K562 (cell line): Measurements from ENCODE around the gene TMEM107. TPM values are rescaled to one million over a fixed set of nuclear protein-coding genes. Genes with fewer than 3 reads are reported as not detected.

Experiments
- ARNT ChIP-seq, 2 experiments: fragments of 450-650 bp; IDR thresholded peaks; 2 replicates each; pipeline ENCODE4 v1.6.1; 2016; ENCODE audit warnings: mild to moderate bottlenecking in 1 of 2
- ATF4 ChIP-seq: fragments of 450-650 bp; formaldehyde crosslinking; IDR thresholded peaks from 2 replicates; pipeline ENCODE4 v1.4.0; 2022; ENCODE audit warnings: mild to moderate bottlenecking, moderate library complexity
- ATF6 ChIP-seq: sonication (generic); formaldehyde crosslinking; IDR thresholded peaks from 2 replicates; pipeline ENCODE4 v1.4.0; 2020; ENCODE audit warnings: mild to moderate bottlenecking, missing genetic modification reagents
- CBX2 ChIP-seq: fragments of 200-600 bp; sonication (generic); IDR thresholded peaks from one replicate; pipeline ENCODE4 v1.6.1; 2012; ENCODE audit warnings: mild to moderate bottlenecking, low read length, inconsistent platforms; ENCODE audit not compliant: insufficient read depth, poor library complexity, severe bottlenecking
- FIP1L1 ChIP-seq: fragments of 200-400 bp; formaldehyde crosslinking; IDR thresholded peaks from 2 replicates; pipeline ENCODE4 v1.6.1; 2018; ENCODE audit warnings: mild to moderate bottlenecking, low read depth, low read length; ENCODE audit not compliant: poor library complexity, severe bottlenecking
- KDM5B ChIP-seq: fragments of 200-600 bp; sonication (generic); IDR thresholded peaks from 2 replicates; pipeline ENCODE4 v1.6.1; 2012; ENCODE audit warnings: low read depth, mild to moderate bottlenecking, moderate library complexity, low read length, control low read depth, inconsistent platforms; ENCODE audit not compliant: insufficient replicate concordance
- MECOM ChIP-seq: fragments of 250-450 bp; sonication (Bioruptor Pico); IDR thresholded peaks from 2 replicates; pipeline ENCODE4 v1.8.0; 2022; ENCODE audit warnings: inconsistent platforms
- NFE2L1 ChIP-seq: fragments of 450-650 bp; IDR thresholded peaks from 2 replicates; pipeline ENCODE4 v1.6.1; 2016; ENCODE audit warnings: missing genetic modification characterization, low read depth, mild to moderate bottlenecking, missing compliant biosample characterization, moderate library complexity, borderline replicate concordance
- TBP ChIP-seq: optimal IDR thresholded peaks from 2 replicates; pipeline ENCODE3; 2011; ENCODE audit warnings: low read depth, low read length, improper control_type of control experiment
- TCF15 ChIP-seq: fragments of 250-450 bp; sonication (Bioruptor Pico); IDR thresholded peaks from 2 replicates; pipeline ENCODE4 v1.8.0; 2022; ENCODE audit warnings: moderate library complexity, mild to moderate bottlenecking, inconsistent platforms
- TFE3 ChIP-seq: fragments of 450-650 bp; formaldehyde crosslinking; IDR thresholded peaks from 2 replicates; pipeline ENCODE4 v1.4.0; 2020; ENCODE audit warnings: mild to moderate bottlenecking, mixed read lengths
- ZNF274 ChIP-seq: IDR thresholded peaks from 2 replicates; pipeline ENCODE4 v1.6.1; 2011; ENCODE audit warnings: low read depth, mild to moderate bottlenecking, low read length, moderate library complexity, borderline replicate concordance
- ZNF398 ChIP-seq: fragments of 250-450 bp; sonication (Bioruptor Pico); IDR thresholded peaks from 2 replicates; pipeline ENCODE4 v1.8.0; 2021; ENCODE audit warnings: moderate library complexity, mild to moderate bottlenecking, inconsistent platforms
- polyA plus RNA-seq, 8 experiments: library from polyadenylated mRNA; depleted of rRNA in 4 of 8; stranded (reverse) in 5 of 8; unstranded in 3 of 8; fragments of >200 nt; fragmentation: Nextera tagmentation in 2 of 8; fragmentation: Illumina TruSeq in 1 of 8; extraction: Ambion mirVana in 2 of 8; extraction: Trizol in 1 of 8; gene quantifications; 2 replicates each; pipeline versions ENCODE4 v1.2.1 to v1.2.3, GENCODE V29; 2011 to 2014; ENCODE audit warnings: inconsistent platforms in 1 of 8, missing spikeins in 1 of 8
- total RNA-seq, 7 experiments: library from RNA; depleted of rRNA in 6 of 7; stranded (reverse); fragments of >200 nt in 6 of 7; fragmentation: Illumina TruSeq in 2 of 7; extraction: Trizol in 2 of 7; gene quantifications; 2 replicates each; pipeline versions ENCODE4 v1.2.1 to v1.2.3, GENCODE V29; 2011 to 2021; ENCODE audit warnings: low replicate concordance in 1 of 7
- TF ChIP-seq, protein P1 (sequence below): fragments of 450-650 bp; IDR thresholded peaks from 2 replicates; pipeline ENCODE4 v1.6.1; 2017; ENCODE audit warnings: antibody characterized with exemption, mild to moderate bottlenecking

TMEM107 gene
- total and polyA plus RNA-seq, 9 of the 15 experiments (the other 6 are each of a cell fraction or from before 2014, with no cell fraction given) = 7.1 to 26.2 (median 16.9) TPM

GRCh38 chr17:8125154-8125946 is 50.8 kb downstream of the TMEM107 start (continued):
- TF ChIP-seq TCF15 (CRISPR knock-in tag) (no peak), CBX2 (no peak), ATF6 (CRISPR knock-in tag) (no peak), ZNF398 (no peak), TBP (peak; percentile 100), ATF4 (CRISPR knock-in tag) (no peak), FIP1L1 (no peak), ZNF274 (no peak), ARNT (IDR thresholded peaks at IDR 0.05) (peak in 1 of 2 experiments; percentile 50; a peak in 1 of 4 replicates), MECOM (CRISPR knock-in tag) (no peak), TFE3 (CRISPR knock-in tag) (no peak), NFE2L1 (tag) (no peak), KDM5B (no peak)
- TF ChIP-seq, protein P1, sequence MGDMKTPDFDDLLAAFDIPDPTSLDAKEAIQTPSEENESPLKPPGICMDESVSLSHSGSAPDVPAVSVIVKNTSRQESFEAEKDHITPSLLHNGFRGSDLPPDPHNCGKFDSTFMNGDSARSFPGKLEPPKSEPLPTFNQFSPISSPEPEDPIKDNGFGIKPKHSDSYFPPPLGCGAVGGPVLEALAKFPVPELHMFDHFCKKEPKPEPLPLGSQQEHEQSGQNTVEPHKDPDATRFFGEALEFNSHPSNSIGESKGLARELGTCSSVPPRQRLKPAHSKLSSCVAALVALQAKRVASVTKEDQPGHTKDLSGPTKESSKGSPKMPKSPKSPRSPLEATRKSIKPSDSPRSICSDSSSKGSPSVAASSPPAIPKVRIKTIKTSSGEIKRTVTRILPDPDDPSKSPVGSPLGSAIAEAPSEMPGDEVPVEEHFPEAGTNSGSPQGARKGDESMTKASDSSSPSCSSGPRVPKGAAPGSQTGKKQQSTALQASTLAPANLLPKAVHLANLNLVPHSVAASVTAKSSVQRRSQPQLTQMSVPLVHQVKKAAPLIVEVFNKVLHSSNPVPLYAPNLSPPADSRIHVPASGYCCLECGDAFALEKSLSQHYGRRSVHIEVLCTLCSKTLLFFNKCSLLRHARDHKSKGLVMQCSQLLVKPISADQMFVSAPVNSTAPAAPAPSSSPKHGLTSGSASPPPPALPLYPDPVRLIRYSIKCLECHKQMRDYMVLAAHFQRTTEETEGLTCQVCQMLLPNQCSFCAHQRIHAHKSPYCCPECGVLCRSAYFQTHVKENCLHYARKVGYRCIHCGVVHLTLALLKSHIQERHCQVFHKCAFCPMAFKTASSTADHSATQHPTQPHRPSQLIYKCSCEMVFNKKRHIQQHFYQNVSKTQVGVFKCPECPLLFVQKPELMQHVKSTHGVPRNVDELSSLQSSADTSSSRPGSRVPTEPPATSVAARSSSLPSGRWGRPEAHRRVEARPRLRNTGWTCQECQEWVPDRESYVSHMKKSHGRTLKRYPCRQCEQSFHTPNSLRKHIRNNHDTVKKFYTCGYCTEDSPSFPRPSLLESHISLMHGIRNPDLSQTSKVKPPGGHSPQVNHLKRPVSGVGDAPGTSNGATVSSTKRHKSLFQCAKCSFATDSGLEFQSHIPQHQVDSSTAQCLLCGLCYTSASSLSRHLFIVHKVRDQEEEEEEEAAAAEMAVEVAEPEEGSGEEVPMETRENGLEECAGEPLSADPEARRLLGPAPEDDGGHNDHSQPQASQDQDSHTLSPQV = peak; percentile 61
